WI38 (cell line): ENCODE results near the gene OR6V1.

Experiments
- H3K4me3 ChIP-seq: 2 replicates; pipeline ENCODE4 v1.5.1; 2011; ENCODE audit warnings: low read depth, mild to moderate bottlenecking, control low read depth, low read length
- CTCF ChIP-seq: IDR thresholded peaks from 2 replicates; pipeline ENCODE4 v1.5.1; 2012; ENCODE audit warnings: low read depth, mild to moderate bottlenecking, control low read depth, low read length

Gene OR6V1

DNA sequence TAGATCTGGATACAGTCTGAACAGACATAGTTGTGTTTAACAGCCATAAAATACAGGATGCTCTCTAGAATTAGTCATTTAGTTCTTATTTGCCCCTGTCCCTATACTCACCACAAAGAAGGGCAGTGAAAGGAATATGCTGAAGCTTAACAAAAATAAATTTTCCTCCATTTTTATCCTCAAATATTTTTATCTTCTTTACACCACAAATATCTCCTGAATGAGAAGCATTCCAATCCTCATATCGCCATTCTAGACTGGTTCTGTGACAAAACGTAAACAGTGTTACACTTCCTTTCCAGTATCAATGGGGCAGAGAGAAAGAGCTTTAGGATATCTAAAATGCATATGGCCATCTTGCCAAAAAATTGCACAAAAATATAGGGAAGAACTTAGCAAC, 26.8 kb upstream of the OR6V1 start:
- no peak for TF ChIP-seq CTCF
- no peak overlapping the region for H3K4me3 ChIP-seq

GRCh38 chr7:143027032-143027431, 25.1 kb upstream of the OR6V1 start, which contains the start of gene OR9A2:
TSS of gene OR9A2 (minus strand) at chr7:143027132. CDS start at chr7:143027132, 0 bp downstream.
- no peak for TF ChIP-seq CTCF
- H3K4me3 ChIP-seq: no peak within 1 kb of the TSS

DNA sequence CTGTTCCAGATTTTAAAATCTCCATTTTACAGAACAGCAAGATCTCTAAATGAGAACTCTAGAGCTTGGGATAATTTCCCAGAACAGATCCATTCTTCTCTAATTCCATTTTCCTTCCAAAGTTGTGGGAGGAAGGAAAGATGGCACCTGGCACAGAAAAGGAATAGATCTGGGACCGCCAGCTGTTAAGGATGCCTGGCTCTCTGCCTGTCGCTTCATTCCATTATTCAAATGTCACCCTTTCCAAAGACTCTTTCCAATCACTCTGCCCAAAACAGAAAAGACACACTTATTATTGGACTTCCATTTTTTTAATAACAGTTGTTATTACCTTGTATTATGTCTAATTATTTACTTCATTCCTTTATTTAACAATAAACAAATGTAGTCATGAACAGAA, 24.5 kb upstream of the OR6V1 start:
- H3K4me3 ChIP-seq: no peak overlapping the region
- TF ChIP-seq CTCF: no peak

DNA sequence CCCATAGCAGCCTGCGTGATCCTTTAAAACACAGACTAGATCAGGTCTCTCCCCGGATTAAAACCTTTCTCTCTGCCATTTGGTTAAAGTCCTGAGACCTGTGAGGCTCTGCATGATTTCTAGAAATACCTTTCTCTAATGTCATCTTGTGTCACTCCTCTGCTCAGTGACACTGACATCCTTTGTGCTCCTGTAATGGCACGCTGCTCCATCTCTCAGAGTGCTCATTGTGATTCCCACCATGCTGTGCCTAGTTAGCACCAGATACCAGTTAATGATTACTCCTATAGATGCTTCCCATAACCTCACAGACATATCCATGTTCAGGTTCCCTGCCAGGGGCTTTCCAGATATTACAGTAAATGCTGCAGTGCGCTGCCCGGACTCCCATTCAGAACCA, 13.5 kb upstream of the OR6V1 start:
- H3K4me3 ChIP-seq: no peak overlapping the region
- TF ChIP-seq CTCF: no peak

DNA sequence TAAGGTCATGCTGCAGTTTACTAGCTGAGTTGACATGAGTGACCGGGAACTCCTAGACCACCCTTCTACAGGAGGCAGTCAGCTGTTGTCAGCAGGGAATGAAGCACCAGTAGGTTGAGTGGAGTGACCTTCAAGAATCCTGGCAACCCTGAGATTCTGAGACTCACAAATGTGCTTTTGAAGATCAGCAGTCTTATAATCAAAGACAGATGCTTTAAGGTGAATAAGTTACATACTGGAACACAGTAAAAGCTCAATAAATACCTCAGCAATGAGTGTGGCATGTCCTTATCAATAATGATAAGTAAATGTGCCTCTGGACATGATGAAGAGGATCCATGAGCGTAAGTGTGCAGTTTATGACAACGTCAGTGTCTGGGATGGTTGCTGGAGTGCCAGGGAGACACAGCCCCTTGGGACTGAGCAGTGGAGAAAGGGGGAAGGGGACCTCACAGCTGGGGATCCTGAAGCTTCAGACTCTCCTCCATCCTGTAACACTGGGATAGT, 11.9 kb upstream of the OR6V1 start:
- no peak for TF ChIP-seq CTCF
- no peak overlapping the region for H3K4me3 ChIP-seq

GRCh38 chr7:143041346-143041745, 10.8 kb upstream of the OR6V1 start:
- no peak overlapping the region for H3K4me3 ChIP-seq
- TF ChIP-seq CTCF: no peak

- no peak for TF ChIP-seq CTCF
- H3K4me3 ChIP-seq: no peak overlapping the region
Measured at GRCh38 chr7:143042159-143042789, 9.9 kb upstream of the OR6V1 start.
